ENCODE data around the gene INSL4.

INSL4 gene

DNA sequence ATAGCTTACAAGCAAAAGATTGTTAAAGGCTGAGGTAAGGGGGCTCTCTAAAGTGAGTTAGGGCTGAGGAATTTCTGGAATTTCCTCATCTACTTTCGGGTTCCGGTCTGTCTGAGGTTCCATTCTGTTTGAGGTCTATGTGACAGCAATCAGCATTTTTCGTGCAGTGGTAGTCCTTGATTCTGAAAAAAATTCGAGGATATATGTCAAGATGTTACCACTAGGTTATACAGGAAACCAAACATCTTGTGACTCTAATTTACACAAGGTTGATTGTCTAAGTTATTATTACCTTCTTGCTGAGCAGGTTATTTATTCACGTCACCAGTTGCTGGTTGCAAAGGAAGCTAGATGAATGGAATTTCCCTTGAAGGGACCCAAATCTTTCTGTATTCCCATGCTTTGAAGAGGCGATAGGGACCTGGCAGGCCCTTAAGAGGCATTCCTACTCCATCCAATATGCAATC, 38.1 kb downstream of the INSL4 start:
- in situ Hi-C loops (cut with MboI; ENCODE audit: low sequenced_read_pairs): no loop called here
- no peaks in the 10 kb centered on the region for H3K27me3 ChIP-seq (ENCODE audit: low read depth)
- no peak for DNase-seq (ENCODE audit: low spot score in 2 of 2)
- H3K4me3 ChIP-seq: no peak overlapping the region
- H3K36me3 ChIP-seq (replicated peaks): no peaks in the 10 kb centered on the region
- H3K9me3 ChIP-seq: no peaks in the 10 kb centered on the region
- peaks cover 7% of the 10 kb centered on the region for H3K4me1 ChIP-seq

DNA sequence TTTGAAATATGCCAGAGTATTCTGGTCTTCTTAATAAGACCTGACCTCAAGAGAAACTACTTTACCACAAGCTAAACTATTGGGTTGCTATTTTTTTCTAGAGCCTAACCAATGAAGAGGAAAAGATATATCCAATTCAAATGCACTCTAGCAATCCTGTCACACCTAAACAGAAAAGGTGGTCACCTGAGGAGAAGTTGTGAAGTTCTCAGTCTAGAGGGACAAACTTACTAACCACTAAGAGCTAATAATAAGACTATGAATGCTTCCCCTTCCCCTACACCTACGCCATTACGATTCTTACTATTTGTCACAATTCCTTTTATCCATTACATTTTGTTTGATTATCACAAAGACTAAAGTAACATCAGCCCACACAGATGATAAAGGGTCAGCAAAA, 43.6 kb downstream of the INSL4 start:
- no peak for DNase-seq (ENCODE audit: low spot score in 2 of 2)
- Histone ChIP-seq H3K27me3 (ENCODE audit: low read depth) (no peaks in the 10 kb centered on the region), H3K4me3 (no peak overlapping the region), H3K36me3 (replicated peaks) (no peaks in the 10 kb centered on the region), H3K4me1 (no peaks in the 10 kb centered on the region), H3K9me3 (no peaks in the 10 kb centered on the region)
- in situ Hi-C loops (cut with MboI; ENCODE audit: low sequenced_read_pairs): no loop called here

DNA sequence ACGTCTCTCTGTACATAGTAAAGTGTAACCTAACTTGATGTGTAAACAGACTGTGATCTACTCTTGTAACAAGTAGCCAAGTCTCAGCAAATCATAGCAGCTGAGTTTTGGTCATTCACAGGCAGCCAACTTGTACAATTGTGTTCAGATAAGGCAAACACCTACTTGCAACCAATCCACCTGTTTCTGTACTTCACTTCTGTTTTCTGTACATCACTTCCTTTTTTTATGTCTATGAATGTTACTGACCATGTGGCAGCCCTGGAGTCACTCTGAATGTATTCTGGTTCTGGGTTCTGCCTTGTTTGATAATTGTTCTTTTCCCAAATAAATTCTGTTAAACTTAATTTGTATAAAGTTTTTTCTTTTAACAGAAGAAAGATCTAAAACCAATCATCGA, 47.3 kb downstream of the INSL4 start:
- DNase-seq (ENCODE audit: low spot score in 2 of 2): no peak
- H3K9me3 ChIP-seq: no peaks in the 10 kb centered on the region
- H3K4me1 ChIP-seq: no peaks in the 10 kb centered on the region
- no peaks in the 10 kb centered on the region for H3K36me3 ChIP-seq (replicated peaks)
- H3K27me3 ChIP-seq (ENCODE audit: low read depth): no peaks in the 10 kb centered on the region
- in situ Hi-C loops (cut with MboI; ENCODE audit: low sequenced_read_pairs): no loop called here
- no peak overlapping the region for H3K4me3 ChIP-seq

Measured in HAP-1 (cell line).